Left hindlimb (tissue), 1 donor: ENCODE results near the gene BAHCC1.
A peak's percentile ranks its signal among the peaks of the same experiment; 100 is the strongest.

Experiments
- DNase-seq: peaks from one replicate; pipeline ENCODE4 v3.0.0-alpha.2; 2018

BAHCC1 gene

GRCh38 chr17:81428121-81428515 is 32.9 kb downstream of the BAHCC1 start:
- no peak for DNase-seq

GRCh38 chr17:81428516-81428915 is 33.3 kb downstream of the BAHCC1 start:
- DNase-seq = no peak

GRCh38 chr17:81428948-81429774 is 33.9 kb downstream of the BAHCC1 start:
- DNase-seq = peak; percentile 90

- peak; percentile 82 for DNase-seq
Measured at GRCh38 chr17:81429821-81430551, 34.7 kb downstream of the BAHCC1 start.

- no peak for DNase-seq
Measured at GRCh38 chr17:81431545-81432482, 36.6 kb downstream of the BAHCC1 start.

GRCh38 chr17:81432941-81433340 is 37.7 kb downstream of the BAHCC1 start:
- DNase-seq = no peak

GRCh38 chr17:81433656-81434055 is 38.4 kb downstream of the BAHCC1 start:
- no peak for DNase-seq

GRCh38 chr17:81434072-81434471 is 38.8 kb downstream of the BAHCC1 start:
- DNase-seq = no peak

- DNase-seq = no peak
Measured at GRCh38 chr17:81434681-81435417, 39.6 kb downstream of the BAHCC1 start.

GRCh38 chr17:81435652-81436293 is 40.5 kb downstream of the BAHCC1 start:
- DNase-seq = no peak

- DNase-seq = peak; percentile 84
Measured at GRCh38 chr17:81436294-81436849, 41.1 kb downstream of the BAHCC1 start.

- no peak for DNase-seq
Measured at GRCh38 chr17:81437191-81437651, 42.0 kb downstream of the BAHCC1 start.

GRCh38 chr17:81438007-81438659 is 42.9 kb downstream of the BAHCC1 start:
- no peak for DNase-seq

- DNase-seq = no peak
Measured at GRCh38 chr17:81438688-81439087, 43.4 kb downstream of the BAHCC1 start.

- DNase-seq = no peak
Measured at GRCh38 chr17:81440051-81440471, 44.8 kb downstream of the BAHCC1 start.

- no peak for DNase-seq
Measured at GRCh38 chr17:81440511-81441244, 45.4 kb downstream of the BAHCC1 start.

- DNase-seq = no peak
Measured at GRCh38 chr17:81442791-81443190, 47.5 kb downstream of the BAHCC1 start.

GRCh38 chr17:81443269-81443668 is 48.0 kb downstream of the BAHCC1 start:
- no peak for DNase-seq

- no peak for DNase-seq
Measured at GRCh38 chr17:81444610-81445339, 49.5 kb downstream of the BAHCC1 start.
